ENCODE measurements around the gene GALNTL6. TPM values are rescaled to one million over a fixed set of nuclear protein-coding genes. Genes with fewer than 3 reads are reported as not detected.

GALNTL6 gene
- total and polyA plus RNA-seq, 2 of the 4 experiments (the other 2 are of a cell fraction): under 0.01 TPM; not detected in 1

GRCh38 chr4:171940656-171941055 lies 127.5 kb downstream of the GALNTL6 start:
- dilution Hi-C loops (cut with HindIII; ENCODE audit: low sequenced_read_pairs, unreplicated experiment): no loop called here
- Histone ChIP-seq H3K27me3 (ENCODE audit: control insufficient read depth, insufficient read depth, low read length) (no peaks in the 10 kb centered on the region), H3K18ac (ENCODE audit: low read depth, low read length) (no peak overlapping the region), H3K56ac (ENCODE audit: extremely low read depth, insufficient read depth, low read length) (no peak overlapping the region), H3K4me2 (ENCODE audit: low read depth, low read length) (no peak overlapping the region), H3K9me3 (ENCODE audit: control insufficient read depth, insufficient read depth, low read length) (no peaks in the 10 kb centered on the region), H4K91ac (ENCODE audit: insufficient read depth, low read depth, low read length) (no peak overlapping the region), H3K79me1 (ENCODE audit: low read depth in 1 of 2, low read length in 2 of 2) (no peaks in the 10 kb centered on the region), H4K8ac (ENCODE audit: low read depth in 2 of 2, low read length in 2 of 2) (no peak overlapping the region), H4K5ac (ENCODE audit: low read depth, low read length) (no peak overlapping the region), H2AK5ac (ENCODE audit: low read depth, low read length) (no peak overlapping the region), H3K14ac (replicated peaks; ENCODE audit: low read depth, low read length) (no peak overlapping the region), H2BK5ac (ENCODE audit: low read depth, low read length, poor library complexity, severe bottlenecking) (no peak overlapping the region), H2BK20ac (ENCODE audit: low read depth, low read length) (no peak overlapping the region), H2BK120ac (ENCODE audit: low read depth, low read length) (no peak overlapping the region), H3K4me3 (ENCODE audit: insufficient read depth, low read depth, low read length) (no peak overlapping the region), H2AK9ac (replicated peaks; ENCODE audit: low read depth, low read length, poor library complexity) (no peak overlapping the region), H3K4ac (ENCODE audit: low read depth, low read length) (no peak overlapping the region), H3K27ac (ENCODE audit: insufficient read depth, low read length) (no peak overlapping the region), H3K4me1 (ENCODE audit: control insufficient read depth, insufficient read depth, low read length) (no peaks in the 10 kb centered on the region), H2AFZ (replicated peaks; ENCODE audit: low read length, poor library complexity) (no peak overlapping the region), H3K9ac (ENCODE audit: low read depth, low read length) (no peak overlapping the region), H2BK15ac (ENCODE audit: low read depth, low read length) (no peak overlapping the region), H4K20me1 (ENCODE audit: insufficient read depth, low read length) (no peaks in the 10 kb centered on the region), H3K23ac (ENCODE audit: low read depth, low read length) (no peak overlapping the region), H3K9me1 (ENCODE audit: insufficient read depth, low read length) (no peaks in the 10 kb centered on the region), H3K36me3 (ENCODE audit: control insufficient read depth, insufficient read depth, low read length) (no peaks in the 10 kb centered on the region)
- intact Hi-C loops (cut with micrococcal nuclease): no loop called here
- ChIA-PET POLR2A (ENCODE audit: unreplicated experiment) (no interaction called here), CTCF (no interaction called here)
- in situ Hi-C loops (cut with MboI; ENCODE audit: low sequenced_read_pairs): no loop called here
- no peak for DNase-seq
- WGBS, 2 experiments (ENCODE audit: extremely low coverage in 2 of 2, insufficient read length in 1 of 2): 100% methylated on average over 1 of the region's 6 CpGs; no CpG with 5 or more reads in 1 of the 2 experiments
- TF ChIP-seq CHD1 (IDR thresholded peaks at IDR 0.05; ENCODE audit: low read depth, low read length) (no peak), MAFK (IDR thresholded peaks at IDR 0.05; ENCODE audit: low read depth, low read length) (no peak), RFX5 (IDR thresholded peaks at IDR 0.05; ENCODE audit: low read depth, low read length) (no peak), FOS (IDR thresholded peaks at IDR 0.05; ENCODE audit: low read depth, low read length) (no peak), ELK1 (IDR thresholded peaks at IDR 0.05; ENCODE audit: borderline replicate concordance, low read depth, low read length) (no peak), MXI1 (IDR thresholded peaks at IDR 0.05; ENCODE audit: borderline replicate concordance, low read depth, low read length) (no peak), BHLHE40 (IDR thresholded peaks at IDR 0.05; ENCODE audit: low read depth, low read length) (no peak)
- ATAC-seq (ENCODE audit: low read depth): no peak
- no TSS peak for BruUV-seq (replicated peaks)
